Mucosa of descending colon (tissue), 3 donors: ENCODE measurements around the gene SMIM29. TPM values are rescaled to one million over a fixed set of nuclear protein-coding genes. Genes with fewer than 3 reads are reported as not detected.
"Not testable (repeated sequence)": the region's sequence is repeated elsewhere in the genome, so short reads cannot be mapped to it uniquely, and the experiment has no call there.

ENCODE experiments used
- ATAC-seq: fragments of 200-7000 bp; cut with Tn5 transposase; one replicate; pipeline ENCODE4 v1.9.1; 2020; ENCODE audit warnings: mild to moderate bottlenecking, moderate library complexity
- DNase-seq, 3 donors: peaks; one replicate each; pipeline ENCODE4 v3.0.0-alpha.2; 2020
- H3K36me3 ChIP-seq: fragments of 200-600 bp; one replicate; pipeline ENCODE4 v1.8.0; 2021; ENCODE audit warnings: low read depth, mild to moderate bottlenecking
- H3K4me1 ChIP-seq: fragments of 200-600 bp; one replicate; pipeline ENCODE4 v1.8.0; 2021; ENCODE audit warnings: low read depth, mild to moderate bottlenecking
- H3K4me3 ChIP-seq: fragments of 200-600 bp; one replicate; pipeline ENCODE4 v1.8.0; 2021; ENCODE audit warnings: mild to moderate bottlenecking
- H3K9me3 ChIP-seq: fragments of 200-600 bp; one replicate; pipeline ENCODE4 v1.8.0; 2021; ENCODE audit warnings: mild to moderate bottlenecking
- CTCF ChIP-seq: fragments of 200-600 bp; IDR thresholded peaks from one replicate; pipeline ENCODE4 v1.8.0; 2022; ENCODE audit warnings: antibody characterized with exemption, mild to moderate bottlenecking
- intact Hi-C, 2 donors: fragments of 100-400 bp; cut with DNase I in 1 of 2; cut with micrococcal nuclease in 1 of 2; formaldehyde crosslinking; loops; one replicate each; pipeline versions ENCODE4 v1.11.0 to v1.11.1; 2022; cut with DNase I, micrococcal nuclease
- total RNA-seq, 3 donors: library from RNA; stranded (reverse); fragmentation: NEBNext Ultra II Directional in 2 of 3; extraction: Animal tissue kit (Norgen Biotek cat#: 25700) in 2 of 3; gene quantifications; one replicate each; pipeline versions ENCODE4 v1.2.1 to v1.2.4, GENCODE V29; 2021 to 2023
- donor health status: DM: no; HTN: no; CAD: no; lungs with moderate emphysema.
- donor health status: DM: no; HTN: no; CAD: no.
- donor health status: DM: no; HTN: yes; CAD: no.

Gene SMIM29
- total RNA-seq, 3 donors from 2014 or later, result 6.5 to 15.1 (median 11.2) TPM

- intact Hi-C loops, result no loop called here
- DNase-seq (no peak), ATAC-seq (peak; percentile 29)
- no peak overlapping the region for H3K4me3 ChIP-seq
- H3K4me1 ChIP-seq, result no peaks in the 10 kb centered on the region
- H3K36me3 ChIP-seq, result no peaks in the 10 kb centered on the region
- no peak for TF ChIP-seq CTCF
- H3K9me3 ChIP-seq, result no peaks in the 10 kb centered on the region
Measured at GRCh38 chr6:34273242-34273805, 24.5 kb upstream of the SMIM29 start.

GRCh38 chr6:34272013-34272926, 23.5 kb upstream of the SMIM29 start:
- DNase-seq (peak in 1 of 3 donors; percentile 32), ATAC-seq (peak; percentile 33)
- H3K36me3 ChIP-seq, result no peaks in the 10 kb centered on the region
- H3K4me1 ChIP-seq, result no peaks in the 10 kb centered on the region
- H3K9me3 ChIP-seq, result no peaks in the 10 kb centered on the region
- no peak overlapping the region for H3K4me3 ChIP-seq
- no peak for TF ChIP-seq CTCF
- intact Hi-C loops, result no loop called here

GRCh38 chr6:34269658-34270341, 21.0 kb upstream of the SMIM29 start:
- H3K4me1 ChIP-seq, DNase-seq, ATAC-seq, H3K36me3 ChIP-seq, intact Hi-C loops, H3K4me3 ChIP-seq, H3K9me3 ChIP-seq: not testable (repeated sequence)

- H3K4me1 ChIP-seq, H3K36me3 ChIP-seq, ATAC-seq, intact Hi-C loops, H3K4me3 ChIP-seq, DNase-seq, H3K9me3 ChIP-seq: not testable (repeated sequence)
Measured at GRCh38 chr6:34269132-34269531, 20.3 kb upstream of the SMIM29 start.

GRCh38 chr6:34267746-34268145, 18.9 kb upstream of the SMIM29 start:
- no peaks in the 10 kb centered on the region for H3K36me3 ChIP-seq
- intact Hi-C loops, result no loop called here
- ATAC-seq (no peak), DNase-seq (no peak)
- H3K4me3 ChIP-seq, result no peak overlapping the region
- TF ChIP-seq CTCF, result no peak
- H3K4me1 ChIP-seq, result no peaks in the 10 kb centered on the region
- H3K9me3 ChIP-seq, result no peaks in the 10 kb centered on the region

GRCh38 chr6:34263484-34263883, 14.7 kb upstream of the SMIM29 start:
- DNase-seq, H3K4me3 ChIP-seq, H3K4me1 ChIP-seq, intact Hi-C loops, H3K9me3 ChIP-seq, ATAC-seq, H3K36me3 ChIP-seq: not testable (repeated sequence)
